Retinal pigment epithelial cell (primary cell): ENCODE data around the gene SULT1C2.
"Not testable (repeated sequence)": the region's sequence is repeated elsewhere in the genome, so short reads cannot be mapped to it uniquely, and the experiment has no call there.

Experiments
- DNase-seq: peaks from one replicate; pipeline ENCODE4 v3.0.0-alpha.2; 2010; ENCODE audit warnings: low read depth
- H3K4me3 ChIP-seq: 2 replicates; pipeline ENCODE4 v1.5.1; 2011; ENCODE audit warnings: mild to moderate bottlenecking, low read length, control low read depth, moderate library complexity
- TF ChIP-seq, protein P1 (sequence below): conservative IDR thresholded peaks from 2 replicates; pipeline ENCODE4 v1.5.1; 2011; ENCODE audit warnings: low read depth, low read length, control low read depth, inconsistent platforms

Gene SULT1C2

DNA sequence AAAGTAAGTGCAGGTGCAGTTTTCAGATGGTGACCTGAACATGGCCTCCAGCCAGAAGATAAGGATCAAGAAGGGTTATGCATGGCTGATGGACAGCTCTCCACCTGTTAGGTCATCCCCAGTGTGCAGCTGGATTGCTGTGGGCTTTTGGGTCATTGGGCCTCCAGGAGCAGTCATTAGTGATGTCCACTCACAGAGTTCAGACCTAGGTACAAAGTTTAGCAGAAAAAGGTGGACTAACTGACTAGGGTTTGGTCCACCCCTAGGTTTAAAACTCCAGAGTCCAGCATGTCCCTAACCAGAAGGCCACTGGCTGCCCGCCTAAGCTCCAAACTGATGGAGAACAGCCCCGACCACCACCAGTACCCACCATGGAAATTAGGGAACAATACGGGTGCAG is 18.3 kb upstream of the SULT1C2 start:
- no peak for DNase-seq
- TF ChIP-seq, protein P1, sequence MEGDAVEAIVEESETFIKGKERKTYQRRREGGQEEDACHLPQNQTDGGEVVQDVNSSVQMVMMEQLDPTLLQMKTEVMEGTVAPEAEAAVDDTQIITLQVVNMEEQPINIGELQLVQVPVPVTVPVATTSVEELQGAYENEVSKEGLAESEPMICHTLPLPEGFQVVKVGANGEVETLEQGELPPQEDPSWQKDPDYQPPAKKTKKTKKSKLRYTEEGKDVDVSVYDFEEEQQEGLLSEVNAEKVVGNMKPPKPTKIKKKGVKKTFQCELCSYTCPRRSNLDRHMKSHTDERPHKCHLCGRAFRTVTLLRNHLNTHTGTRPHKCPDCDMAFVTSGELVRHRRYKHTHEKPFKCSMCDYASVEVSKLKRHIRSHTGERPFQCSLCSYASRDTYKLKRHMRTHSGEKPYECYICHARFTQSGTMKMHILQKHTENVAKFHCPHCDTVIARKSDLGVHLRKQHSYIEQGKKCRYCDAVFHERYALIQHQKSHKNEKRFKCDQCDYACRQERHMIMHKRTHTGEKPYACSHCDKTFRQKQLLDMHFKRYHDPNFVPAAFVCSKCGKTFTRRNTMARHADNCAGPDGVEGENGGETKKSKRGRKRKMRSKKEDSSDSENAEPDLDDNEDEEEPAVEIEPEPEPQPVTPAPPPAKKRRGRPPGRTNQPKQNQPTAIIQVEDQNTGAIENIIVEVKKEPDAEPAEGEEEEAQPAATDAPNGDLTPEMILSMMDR, result no peak
- H3K4me3 ChIP-seq, result no peak overlapping the region

DNA sequence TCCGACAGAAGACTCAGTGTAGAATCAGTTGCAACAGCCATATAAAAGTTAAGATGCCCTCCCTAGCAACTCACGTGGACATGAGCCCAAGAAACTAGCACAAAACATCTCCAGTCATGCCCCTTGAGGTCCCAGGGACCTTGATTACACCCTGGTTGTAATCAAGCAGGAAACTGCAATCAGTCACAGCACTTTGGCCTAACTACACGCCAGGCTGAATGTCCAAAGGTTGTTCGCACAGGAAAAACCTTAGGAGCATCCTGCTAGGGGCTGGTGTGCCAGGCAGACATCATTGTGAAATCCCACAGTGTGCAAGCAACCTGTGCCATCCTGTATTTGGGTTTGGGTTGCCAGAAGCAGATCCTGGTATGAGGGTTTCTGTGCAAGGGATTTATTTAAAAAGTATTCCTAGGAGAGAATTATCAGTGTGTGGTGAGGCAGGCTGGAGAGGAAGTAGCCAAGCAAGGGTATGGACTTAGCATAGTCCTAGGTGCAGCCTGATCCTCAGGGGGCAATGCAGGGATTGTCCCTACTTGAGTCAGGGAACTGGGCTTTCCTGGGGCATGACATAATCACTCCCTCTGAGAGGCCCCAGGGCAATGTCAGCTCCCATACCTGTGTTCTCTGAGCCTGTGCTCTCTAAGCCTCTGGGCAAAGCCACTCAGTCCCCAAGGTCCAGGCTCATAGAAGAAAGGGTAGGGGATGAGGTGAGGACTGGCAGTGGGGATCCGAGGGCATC is 17.8 kb upstream of the SULT1C2 start:
- H3K4me3 ChIP-seq, result no peak overlapping the region
- TF ChIP-seq, protein P1, result no peak
- DNase-seq, result no peak

DNA sequence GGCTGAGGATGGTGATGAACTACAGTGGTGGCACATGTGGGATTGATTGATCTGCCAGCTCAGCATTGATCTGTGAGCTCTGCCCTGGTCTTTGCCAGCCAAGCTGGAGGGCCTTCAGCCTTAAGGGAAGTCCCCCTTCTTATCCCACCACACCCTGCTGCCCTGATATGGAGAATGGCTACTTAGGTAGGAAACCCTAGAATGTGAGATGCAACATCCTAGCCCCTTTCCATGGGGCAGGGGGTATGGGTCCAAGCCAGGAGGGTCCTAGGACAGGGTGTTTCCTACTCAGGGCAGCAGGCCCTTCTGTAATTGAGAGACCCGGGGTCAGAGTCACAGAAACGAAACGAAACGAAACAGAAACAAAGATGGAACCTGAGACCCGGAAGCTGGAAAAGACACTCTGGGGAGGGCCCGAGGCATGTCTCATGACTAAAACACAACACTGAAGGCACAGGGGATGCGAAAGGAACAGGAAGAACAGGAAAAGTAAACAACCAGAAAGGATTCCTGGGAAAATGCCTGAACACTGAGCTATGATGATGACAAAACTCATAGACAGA is 16.9 kb upstream of the SULT1C2 start:
- H3K4me3 ChIP-seq, result no peak overlapping the region
- DNase-seq, result no peak

DNA sequence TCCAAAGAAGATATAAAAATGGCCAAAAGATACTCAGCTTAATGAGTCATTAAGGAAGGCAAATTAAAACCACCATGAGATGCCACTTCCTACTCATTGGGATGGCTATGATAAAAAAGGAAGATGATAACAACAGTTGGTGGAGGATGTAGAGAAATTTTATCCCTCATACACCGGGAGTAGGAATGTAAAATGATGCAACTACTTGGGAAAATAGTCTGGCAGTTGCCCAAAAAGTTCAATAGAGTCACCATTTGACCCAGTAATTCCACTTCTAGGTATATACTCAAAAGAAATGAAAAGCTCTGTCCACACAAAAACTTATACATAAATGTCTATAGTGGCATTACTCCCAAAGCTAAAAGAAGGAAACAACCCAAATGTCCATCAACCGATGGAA is 10.1 kb upstream of the SULT1C2 start:
- H3K4me3 ChIP-seq, result no peak overlapping the region
- TF ChIP-seq, protein P1, result no peak
- no peak for DNase-seq

More for the DNA sequence above, 16.9 kb upstream of the SULT1C2 start:
- TF ChIP-seq, protein P1, result no peak

DNA sequence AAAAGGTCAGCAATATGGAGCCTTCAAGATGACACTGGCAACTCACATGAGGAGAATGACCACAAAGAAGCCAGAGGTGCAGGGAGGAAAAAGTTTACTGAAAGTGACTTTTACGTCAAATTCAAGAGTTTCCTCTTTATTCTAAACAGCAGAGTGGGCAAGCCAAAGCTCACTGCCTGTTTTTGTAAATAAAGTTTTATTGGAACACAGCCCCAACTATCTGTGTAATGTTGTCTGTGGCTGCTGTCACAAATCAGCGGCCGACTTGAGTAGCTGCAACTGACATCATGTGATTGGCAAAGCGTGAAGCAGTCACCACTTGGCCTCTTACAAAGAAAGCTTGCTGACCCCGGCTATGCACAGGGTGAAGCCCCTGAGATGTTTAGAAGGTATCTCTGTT is 9.2 kb upstream of the SULT1C2 start:
- H3K4me3 ChIP-seq, result no peak overlapping the region
- no peak for DNase-seq
- TF ChIP-seq, protein P1, result no peak

DNA sequence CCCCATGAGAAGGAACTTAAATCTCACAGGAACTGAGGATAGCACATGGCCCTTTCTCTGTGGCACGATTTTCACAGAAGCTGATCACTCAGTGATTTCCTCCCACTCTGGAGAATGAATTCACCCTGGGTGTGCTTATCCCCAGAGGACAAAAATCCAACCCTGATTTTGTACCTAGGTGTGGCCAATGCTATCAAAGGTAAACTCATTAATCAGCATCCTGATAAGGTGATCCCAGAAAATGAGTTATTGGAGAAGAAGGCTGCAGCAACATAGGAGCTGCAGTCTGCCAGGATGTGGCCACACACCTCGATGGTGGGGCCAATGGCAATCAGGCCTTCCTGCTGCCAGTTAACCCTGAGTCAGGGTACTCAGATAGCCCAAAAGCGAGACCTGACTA is 8.2 kb upstream of the SULT1C2 start:
- DNase-seq, result no peak
- TF ChIP-seq, protein P1, result no peak
- H3K4me3 ChIP-seq, result no peak overlapping the region

DNA sequence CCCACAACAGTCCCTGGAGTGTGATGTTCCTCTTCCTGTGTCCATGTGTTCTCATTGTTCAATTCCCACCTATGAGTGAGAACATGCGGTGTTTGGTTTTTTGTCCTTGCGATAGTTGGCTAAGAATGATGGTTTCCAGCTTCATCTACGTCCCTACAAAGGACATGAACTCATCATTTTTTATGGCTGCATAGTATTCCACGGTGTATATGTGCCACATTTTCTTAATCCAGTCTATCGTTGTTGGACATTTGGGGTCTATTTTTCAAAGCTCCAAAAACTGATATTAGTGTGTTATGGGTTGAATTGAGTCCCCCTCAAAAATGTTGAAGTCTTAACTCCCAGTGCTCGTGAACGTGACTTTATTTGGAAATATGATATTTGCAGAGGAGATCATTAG is 4.1 kb upstream of the SULT1C2 start:
- DNase-seq, H3K4me3 ChIP-seq: not testable (repeated sequence)
